ENCODE results near the gene ASPHD2.

GRCh38 chr22:26486394-26486793 is 57.3 kb downstream of the ASPHD2 start:
- TF ChIP-seq ZNF449 (tag by site-specific recombination; IDR thresholded peaks at IDR 0.05) (no peak), CTCF (tag by site-specific recombination; IDR thresholded peaks at IDR 0.05) (no peak), ZNF76 (tag by site-specific recombination; IDR thresholded peaks at IDR 0.05; ENCODE audit: borderline replicate concordance, low read depth) (no peak), ZNF747 (tag by site-specific recombination; IDR thresholded peaks at IDR 0.05) (no peak), ZNF529 (tag by site-specific recombination; IDR thresholded peaks at IDR 0.05; ENCODE audit: insufficient replicate concordance) (no peak), ZNF776 (tag by site-specific recombination; IDR thresholded peaks at IDR 0.05; ENCODE audit: borderline replicate concordance) (no peak), ZNF600 (tag by site-specific recombination; IDR thresholded peaks at IDR 0.05) (no peak), TRIM28 (IDR thresholded peaks at IDR 0.05; ENCODE audit: borderline replicate concordance, low read length) (no peak), HOXA7 (CRISPR knock-in tag; IDR thresholded peaks at IDR 0.05; ENCODE audit: borderline replicate concordance) (no peak), ZNF426 (tag by site-specific recombination; IDR thresholded peaks at IDR 0.05) (no peak), ZNF140 (tag by site-specific recombination; IDR thresholded peaks at IDR 0.05) (no peak)

Data from HEK293 (cell line).